ENCODE measurements around the gene GHRH. TPM values are rescaled to one million over a fixed set of nuclear protein-coding genes. Genes with fewer than 3 reads are reported as not detected.
A peak's percentile ranks its signal among the peaks of the same experiment; 100 is the strongest.

Gene GHRH
- total RNA-seq, 2 donors from 2014 or later: not detected

DNA sequence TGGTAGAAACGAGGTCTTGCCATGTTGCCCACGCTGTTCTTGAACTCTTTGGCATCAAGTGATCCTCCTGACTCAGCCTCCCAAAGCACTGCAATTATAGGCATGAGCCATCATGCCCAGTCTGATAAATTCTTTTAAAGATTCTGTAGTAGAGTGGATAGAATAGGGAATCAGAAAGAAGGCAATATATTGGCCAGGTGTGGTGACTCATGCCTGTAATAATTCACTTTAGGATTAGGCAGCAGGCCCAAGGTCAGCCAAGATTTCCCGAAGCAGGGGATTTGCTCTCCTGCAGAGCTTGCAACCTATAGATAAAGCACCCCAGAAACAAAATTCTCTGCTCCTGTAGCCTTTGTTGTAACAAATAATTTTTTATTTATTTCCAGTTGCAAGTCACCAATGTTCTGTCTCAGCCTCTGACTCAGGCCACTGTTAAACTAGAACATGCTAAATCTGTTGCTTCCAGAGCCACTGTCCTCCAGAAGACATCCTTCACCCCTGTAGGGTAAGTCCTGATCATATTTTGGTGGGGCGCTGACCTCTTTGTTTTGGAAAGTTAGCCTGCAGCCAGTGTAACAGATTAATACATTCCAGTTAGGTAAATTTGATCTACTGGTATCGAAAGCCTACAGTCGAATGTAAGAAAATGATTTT, 51.8 kb downstream of the GHRH start:
- peaks cover under 1 to 11% of the 10 kb centered on the region in 2 donors for H3K36me3 Mint-ChIP-seq

DNA sequence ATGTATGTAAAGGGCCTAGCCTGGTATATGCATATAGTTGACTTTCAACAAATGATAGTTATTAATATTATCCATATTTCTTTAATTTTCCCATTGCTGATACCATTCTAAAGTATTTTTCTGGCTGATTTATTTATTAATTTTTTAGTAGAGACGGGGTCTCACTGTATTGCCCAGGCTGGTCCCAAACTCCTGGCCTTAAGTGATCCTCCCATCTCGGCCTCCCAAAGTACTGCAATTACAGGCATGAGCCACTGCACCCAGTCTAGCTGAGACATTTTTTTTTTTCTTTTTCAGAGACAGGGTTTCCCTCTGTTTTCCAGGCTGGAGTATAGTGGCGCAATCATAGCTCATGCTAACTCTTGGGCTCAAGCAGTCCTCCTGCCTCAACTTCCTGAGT, 52.4 kb downstream of the GHRH start:
- H3K9me3 Mint-ChIP-seq: no peaks in the 10 kb centered on the region
- peaks cover 7 to 17% of the 10 kb centered on the region in 2 donors for H3K36me3 Mint-ChIP-seq
- ATAC-seq: no peak

More for the DNA sequence above, 51.8 kb downstream of the GHRH start:
- H3K9me3 Mint-ChIP-seq: no peaks in the 10 kb centered on the region
- DNase-seq (ENCODE audit: low spot score in 2 of 2): no peak
- H3K27ac Mint-ChIP-seq: no peak overlapping the region
- no peak for ATAC-seq

DNA sequence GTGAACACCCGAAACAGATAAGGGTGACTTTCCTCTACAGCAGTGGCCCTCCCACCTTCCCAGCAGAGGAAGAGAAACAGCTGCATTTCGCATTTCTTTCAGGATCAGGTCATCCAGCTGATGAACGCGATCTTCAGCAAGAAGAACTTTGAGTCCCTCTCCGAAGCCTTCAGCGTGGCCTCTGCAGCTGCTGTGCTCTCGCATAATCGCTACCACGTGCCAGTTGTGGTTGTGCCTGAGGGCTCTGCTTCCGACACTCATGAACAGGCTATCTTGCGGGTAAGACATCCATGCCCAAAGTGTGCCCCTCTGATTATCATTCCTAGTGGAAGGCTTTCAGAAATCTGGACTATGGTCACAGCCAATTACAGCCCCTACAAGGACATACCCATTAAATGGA, 54.4 kb downstream of the GHRH start:
- ATAC-seq: no peak
- Mint-ChIP-seq H3K9me3 (no peaks in the 10 kb centered on the region), H3K27ac (no peak overlapping the region), H3K36me3 (peaks cover 11 to 24% of the 10 kb centered on the region in 2 donors)
- no peak for DNase-seq (ENCODE audit: low spot score in 2 of 2)

More for the DNA sequence above, 52.4 kb downstream of the GHRH start:
- DNase-seq (ENCODE audit: low spot score in 2 of 2): no peak
- no peak overlapping the region for H3K27ac Mint-ChIP-seq

DNA sequence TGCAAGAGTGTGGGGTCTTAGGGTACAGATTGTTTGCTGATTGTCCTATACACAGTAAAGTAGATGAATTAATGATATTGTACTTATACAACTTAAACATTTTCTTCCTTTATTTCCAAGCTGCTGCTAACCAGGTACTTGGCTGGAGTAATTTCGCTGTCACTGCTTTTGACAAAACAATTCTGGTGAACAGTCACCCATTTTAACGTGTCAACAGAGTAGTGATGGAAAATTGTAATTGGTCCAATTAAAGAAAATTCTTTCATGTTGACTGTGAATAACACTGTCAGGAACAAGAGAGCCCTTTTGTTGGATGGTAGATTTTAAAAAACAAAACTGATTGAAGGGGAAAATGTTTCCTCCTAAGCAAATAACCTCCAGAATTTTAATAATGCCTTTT, 55.8 kb downstream of the GHRH start:
- H3K36me3 Mint-ChIP-seq: peaks cover 18 to 28% of the 10 kb centered on the region in 2 donors
- peak overlapping the region in 1 of 2 donors; percentile 6 for H3K27ac Mint-ChIP-seq
- ATAC-seq (no peak), DNase-seq (ENCODE audit: low spot score in 2 of 2) (no peak)
- H3K9me3 Mint-ChIP-seq: no peaks in the 10 kb centered on the region

DNA sequence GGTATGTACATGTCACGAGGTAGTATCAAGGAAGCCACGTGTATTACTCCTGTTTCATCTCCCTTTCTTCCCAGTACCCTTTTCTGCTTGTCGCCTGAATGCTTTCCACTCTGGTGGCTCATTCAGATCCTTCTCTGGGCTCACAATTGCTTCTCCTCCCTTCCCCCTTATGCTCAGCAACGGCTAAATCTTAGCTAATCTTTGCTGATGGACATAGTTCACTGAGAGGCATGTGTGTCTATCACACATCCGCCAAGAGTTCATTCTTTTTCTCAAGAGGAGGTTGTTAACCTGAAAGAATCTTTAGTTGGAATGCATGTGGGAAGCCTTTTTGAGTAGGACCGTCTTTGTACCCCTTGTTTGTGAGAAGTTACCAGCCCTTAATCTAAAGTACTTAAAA, 56.5 kb downstream of the GHRH start:
- H3K36me3 Mint-ChIP-seq: peaks cover 22 to 32% of the 10 kb centered on the region in 2 donors
- H3K9me3 Mint-ChIP-seq: no peaks in the 10 kb centered on the region
- DNase-seq (ENCODE audit: low spot score in 2 of 2): no peak
- H3K27ac Mint-ChIP-seq: no peak overlapping the region
- no peak for ATAC-seq

DNA sequence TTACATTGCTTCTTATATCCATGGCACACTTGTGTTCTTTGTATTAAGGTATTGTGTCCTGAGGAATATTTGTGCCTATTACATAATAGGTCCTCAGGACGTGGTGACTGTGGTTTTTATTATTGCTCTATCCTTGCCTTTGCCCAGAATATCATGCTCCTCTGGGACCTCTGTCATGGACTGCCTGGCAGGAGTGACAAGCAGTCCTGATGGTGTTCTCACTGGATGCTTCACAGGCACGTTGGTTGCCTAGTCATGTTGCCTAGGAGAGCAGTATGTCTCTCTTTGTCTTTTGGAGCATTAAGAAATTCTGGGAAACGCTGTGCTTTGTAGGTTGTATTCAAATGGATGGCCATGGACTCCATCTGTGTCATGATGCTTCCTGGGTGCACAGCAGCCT, 57.6 kb downstream of the GHRH start:
- peaks cover 22 to 32% of the 10 kb centered on the region in 2 donors for H3K36me3 Mint-ChIP-seq
- ATAC-seq (no peak), DNase-seq (ENCODE audit: low spot score in 2 of 2) (no peak)
- no peaks in the 10 kb centered on the region for H3K9me3 Mint-ChIP-seq
- H3K27ac Mint-ChIP-seq: peak overlapping the region in 1 of 2 donors; percentile 79

DNA sequence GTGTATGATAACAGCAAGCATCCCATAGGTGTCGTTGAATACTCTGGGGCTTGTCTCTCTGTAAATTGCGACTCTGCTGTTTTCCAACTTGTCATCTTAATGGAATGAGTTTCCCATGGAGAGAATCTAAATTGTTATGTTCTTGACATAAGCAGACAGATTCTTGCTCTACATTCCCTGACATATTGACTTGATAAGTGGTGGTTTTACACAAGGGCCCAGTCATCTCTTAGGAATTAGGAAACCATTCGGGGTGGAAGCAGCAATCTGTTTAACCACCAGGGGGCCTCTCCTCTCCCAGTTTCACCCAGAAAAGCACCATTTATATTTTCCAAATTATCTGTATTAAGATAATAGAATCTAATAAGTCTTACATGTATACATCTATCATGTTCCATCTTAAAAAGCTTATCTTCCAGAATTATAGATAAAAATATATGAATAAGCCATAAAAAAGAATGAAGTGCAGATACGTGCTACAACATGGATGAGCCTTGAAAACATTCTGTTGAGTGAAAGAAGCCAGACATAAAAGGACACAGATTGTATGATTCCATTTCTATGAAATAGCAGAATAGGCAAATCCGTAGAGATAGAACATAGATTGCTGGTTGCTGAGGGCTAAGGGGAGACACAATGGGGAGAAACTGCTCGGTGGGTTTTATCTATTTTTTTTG, 59.2 kb downstream of the GHRH start:
- Mint-ChIP-seq H3K9me3 (no peaks in the 10 kb centered on the region), H3K27ac (no peak overlapping the region), H3K36me3 (peaks cover 22 to 27% of the 10 kb centered on the region in 2 donors)
- no peak for ATAC-seq
- peak in 1 of 2 donors; percentile 22 for DNase-seq (ENCODE audit: low spot score in 2 of 2)

DNA sequence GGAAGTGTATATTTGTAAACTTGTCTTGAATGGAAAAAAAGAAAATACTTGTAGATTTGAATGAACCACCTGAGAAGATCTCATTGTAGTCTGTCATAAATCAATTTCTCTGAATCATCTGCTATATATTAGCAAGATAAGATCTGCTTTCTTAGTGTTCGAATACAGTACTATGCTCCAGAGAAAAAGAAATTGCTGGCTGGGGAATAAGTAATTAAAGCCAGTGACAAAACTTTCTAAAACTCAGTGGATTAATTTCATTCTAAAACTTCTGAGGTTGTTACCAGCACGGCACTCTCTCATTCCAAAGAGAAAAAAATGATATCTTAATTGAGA, 59.8 kb downstream of the GHRH start:
- Mint-ChIP-seq H3K27ac (peak overlapping the region in 1 of 2 donors; percentile 14), H3K9me3 (no peaks in the 10 kb centered on the region), H3K36me3 (peaks cover 24 to 27% of the 10 kb centered on the region in 2 donors)
- DNase-seq (ENCODE audit: low spot score in 2 of 2) (no peak), ATAC-seq (no peak)

Other genes with a start within 250 kb of the GHRH start
- 10 to 100 TPM; 27.2 to 43.6 TPM for gene RBL1, start 165.8 kb downstream of the GHRH start, total RNA-seq
- gene RPN2, start 82.5 kb downstream of the GHRH start, total RNA-seq: 100 to 1,000 TPM; 104 to 132 TPM
- 1 to 10 TPM in 1 of 2 donors, under 1 TPM in 1; 0.27 to 3.3 TPM for gene MROH8, start 82.3 kb downstream of the GHRH start, total RNA-seq
- gene MANBAL, start 27.8 kb upstream of the GHRH start, total RNA-seq: 1 to 10 TPM; 7.8 to 9.8 TPM
- 1 to 10 TPM; 5.4 to 8.3 TPM for gene SRC, start 84.3 kb upstream of the GHRH start, total RNA-seq